NB4 (cell line): ENCODE measurements around the gene FNIP1.

ENCODE experiments used
- DNase-seq: peaks from one replicate; pipeline ENCODE4 v3.0.0; 2010; ENCODE audit warnings: low read depth
- H3K4me3 ChIP-seq: one replicate; pipeline ENCODE4 v1.5.1; 2011; ENCODE audit warnings: mild to moderate bottlenecking, low read depth, low read length, moderate library complexity
- MYC ChIP-seq: IDR thresholded peaks from 2 replicates; pipeline ENCODE4 v1.6.1; 2011; ENCODE audit warnings: low read depth, low read length
- POLR2A ChIP-seq: IDR thresholded peaks from 2 replicates; pipeline ENCODE4 v1.6.1; 2011; ENCODE audit warnings: mild to moderate bottlenecking; ENCODE audit not compliant: insufficient read length; ENCODE audit errors: extremely low read depth
- TF ChIP-seq, protein P1 (sequence below): IDR thresholded peaks from one replicate; pipeline ENCODE4 v1.5.1; 2012; ENCODE audit warnings: low read depth, low read length
- TF ChIP-seq, protein P2 (sequence below): IDR thresholded peaks from 2 replicates; pipeline ENCODE4 v1.6.1; 2011; ENCODE audit warnings: low read depth, low read length

The FNIP1 gene

DNA sequence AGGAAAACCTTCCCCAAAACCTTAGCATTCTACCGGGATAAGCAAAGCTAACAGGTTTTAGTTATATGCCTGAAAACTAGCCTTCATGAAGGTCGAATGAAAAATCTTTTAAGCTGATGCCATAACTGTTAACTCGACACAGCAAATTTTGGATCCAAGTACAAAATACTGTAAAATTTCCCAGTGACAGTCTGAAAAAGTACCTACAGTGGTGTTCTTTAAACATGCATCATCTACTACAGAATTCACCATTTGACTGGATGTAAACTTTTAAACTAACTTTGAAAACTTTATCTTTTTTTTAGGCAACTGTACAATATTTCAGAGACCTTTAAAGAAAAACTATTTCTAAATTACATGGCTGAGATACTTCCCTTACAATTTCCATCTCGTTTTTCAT is 162.6 kb downstream of the FNIP1 start:
- DNase-seq, result no peak
- H3K4me3 ChIP-seq, result peak overlapping the region; percentile 92
- no peak for TF ChIP-seq POLR2A
- TF ChIP-seq, protein P1, sequence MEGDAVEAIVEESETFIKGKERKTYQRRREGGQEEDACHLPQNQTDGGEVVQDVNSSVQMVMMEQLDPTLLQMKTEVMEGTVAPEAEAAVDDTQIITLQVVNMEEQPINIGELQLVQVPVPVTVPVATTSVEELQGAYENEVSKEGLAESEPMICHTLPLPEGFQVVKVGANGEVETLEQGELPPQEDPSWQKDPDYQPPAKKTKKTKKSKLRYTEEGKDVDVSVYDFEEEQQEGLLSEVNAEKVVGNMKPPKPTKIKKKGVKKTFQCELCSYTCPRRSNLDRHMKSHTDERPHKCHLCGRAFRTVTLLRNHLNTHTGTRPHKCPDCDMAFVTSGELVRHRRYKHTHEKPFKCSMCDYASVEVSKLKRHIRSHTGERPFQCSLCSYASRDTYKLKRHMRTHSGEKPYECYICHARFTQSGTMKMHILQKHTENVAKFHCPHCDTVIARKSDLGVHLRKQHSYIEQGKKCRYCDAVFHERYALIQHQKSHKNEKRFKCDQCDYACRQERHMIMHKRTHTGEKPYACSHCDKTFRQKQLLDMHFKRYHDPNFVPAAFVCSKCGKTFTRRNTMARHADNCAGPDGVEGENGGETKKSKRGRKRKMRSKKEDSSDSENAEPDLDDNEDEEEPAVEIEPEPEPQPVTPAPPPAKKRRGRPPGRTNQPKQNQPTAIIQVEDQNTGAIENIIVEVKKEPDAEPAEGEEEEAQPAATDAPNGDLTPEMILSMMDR, result no peak
- no peak for TF ChIP-seq MYC
- TF ChIP-seq, protein P2, sequence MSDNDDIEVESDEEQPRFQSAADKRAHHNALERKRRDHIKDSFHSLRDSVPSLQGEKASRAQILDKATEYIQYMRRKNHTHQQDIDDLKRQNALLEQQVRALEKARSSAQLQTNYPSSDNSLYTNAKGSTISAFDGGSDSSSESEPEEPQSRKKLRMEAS, result no peak

DNA sequence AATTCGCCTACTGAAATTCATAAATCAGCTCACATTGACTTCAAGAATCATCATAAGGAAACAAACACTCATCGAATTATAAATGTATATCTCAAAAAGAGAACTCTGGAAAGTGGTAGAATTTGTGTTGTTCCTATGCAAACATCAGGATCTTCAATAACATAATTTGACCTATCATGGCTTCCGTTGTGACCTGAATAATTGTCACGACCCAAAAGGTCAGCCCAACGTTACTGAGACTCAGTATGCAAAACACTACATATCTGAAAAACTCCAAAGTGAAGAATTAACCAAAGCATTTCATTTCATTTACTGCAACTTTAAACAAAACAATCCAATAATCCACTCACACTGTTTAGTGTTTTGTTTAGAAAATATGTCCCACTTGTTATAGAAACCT is 163.0 kb downstream of the FNIP1 start:
- DNase-seq, result peak; percentile 23
- TF ChIP-seq, protein P1, result no peak
- TF ChIP-seq, protein P2, result no peak
- TF ChIP-seq MYC, result no peak

DNA sequence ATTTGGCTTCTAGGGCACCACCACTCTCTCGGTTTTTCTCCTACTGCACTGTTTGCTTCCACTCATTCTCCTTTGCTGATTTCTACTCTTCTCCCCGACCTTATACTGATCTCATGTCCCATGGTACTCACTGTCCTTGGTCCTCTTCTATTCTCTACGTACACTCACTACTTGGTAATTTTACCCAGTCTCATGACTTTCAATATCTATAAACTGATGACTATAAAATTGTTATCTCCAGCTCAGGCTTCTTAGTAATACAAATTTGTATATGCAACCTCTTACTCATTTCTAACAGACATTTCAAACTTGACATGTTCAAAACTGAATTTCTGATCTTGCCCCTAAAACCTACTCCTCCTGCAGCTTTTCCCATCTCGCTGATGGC is 165.9 kb downstream of the FNIP1 start:
- DNase-seq, result no peak
- TF ChIP-seq, protein P2, result no peak
- TF ChIP-seq MYC (no peak), POLR2A (no peak)
- TF ChIP-seq, protein P1, result no peak
- peak overlapping the region; percentile 13 for H3K4me3 ChIP-seq

More for the DNA sequence above, 163.0 kb downstream of the FNIP1 start:
- peak overlapping the region; percentile 92 for H3K4me3 ChIP-seq

DNA sequence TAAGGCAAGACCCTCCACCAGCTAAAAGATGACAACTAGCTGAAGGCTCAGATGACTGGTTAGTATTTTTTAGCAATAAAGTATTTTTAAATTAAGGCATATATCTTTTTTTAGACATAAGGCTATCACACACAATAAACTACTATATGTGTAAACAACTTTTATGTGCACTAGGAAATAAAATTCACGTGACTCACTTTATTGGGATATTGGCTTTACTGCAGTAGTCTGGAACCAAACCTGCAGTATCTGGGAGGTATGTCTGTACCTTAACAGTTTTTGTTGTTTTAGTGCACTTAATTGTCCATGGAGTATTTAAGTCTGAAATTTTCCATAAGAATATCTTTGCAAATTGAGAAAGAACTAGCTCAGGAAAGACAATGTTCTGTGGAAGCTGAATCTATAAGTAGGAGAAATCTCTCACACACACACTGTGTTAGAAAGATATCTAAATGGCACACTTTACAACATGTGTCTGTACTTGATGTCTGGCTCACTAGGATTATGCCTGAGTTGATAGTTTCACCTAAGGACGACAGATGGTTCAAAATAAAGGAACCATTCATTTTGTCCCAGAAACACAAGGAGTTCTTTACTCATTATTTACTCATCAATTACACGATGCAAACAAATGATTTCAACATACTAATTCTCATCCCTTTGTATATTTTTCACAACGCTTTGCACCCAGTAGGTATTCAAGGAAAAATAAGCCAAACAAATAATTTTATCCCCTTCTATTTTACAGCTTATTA is 166.4 kb downstream of the FNIP1 start:
- TF ChIP-seq MYC, result no peak
- no peak for TF ChIP-seq POLR2A
- TF ChIP-seq, protein P2, result no peak
- TF ChIP-seq, protein P1, result no peak
- DNase-seq, result no peak
- H3K4me3 ChIP-seq, result peak overlapping the region; percentile 27

DNA sequence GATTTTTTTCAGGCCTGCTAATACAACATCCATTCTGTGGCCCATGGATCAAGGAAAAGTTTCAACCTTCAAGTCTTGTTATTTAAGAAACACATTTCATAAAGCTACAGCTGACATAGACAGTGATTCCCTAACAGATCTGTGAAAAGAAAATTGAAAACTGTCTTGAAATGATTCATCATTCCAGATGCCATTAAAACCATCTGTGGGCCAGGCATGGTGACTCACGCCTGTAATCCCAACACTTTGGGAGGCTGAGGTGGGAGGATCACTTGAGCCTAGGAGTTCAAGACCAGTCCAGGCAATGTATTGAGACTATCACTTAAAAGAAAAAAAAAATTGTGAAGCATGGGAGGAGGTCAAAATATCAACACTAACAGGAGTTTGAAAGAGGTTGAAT is 167.8 kb downstream of the FNIP1 start:
- DNase-seq, result no peak
- H3K4me3 ChIP-seq, result no peak overlapping the region
- TF ChIP-seq, protein P2, result no peak
- TF ChIP-seq POLR2A (no peak), MYC (no peak)
- TF ChIP-seq, protein P1, result no peak
